ENCODE measurements around the gene PNRC1.

- TF ChIP-seq, protein P1, sequence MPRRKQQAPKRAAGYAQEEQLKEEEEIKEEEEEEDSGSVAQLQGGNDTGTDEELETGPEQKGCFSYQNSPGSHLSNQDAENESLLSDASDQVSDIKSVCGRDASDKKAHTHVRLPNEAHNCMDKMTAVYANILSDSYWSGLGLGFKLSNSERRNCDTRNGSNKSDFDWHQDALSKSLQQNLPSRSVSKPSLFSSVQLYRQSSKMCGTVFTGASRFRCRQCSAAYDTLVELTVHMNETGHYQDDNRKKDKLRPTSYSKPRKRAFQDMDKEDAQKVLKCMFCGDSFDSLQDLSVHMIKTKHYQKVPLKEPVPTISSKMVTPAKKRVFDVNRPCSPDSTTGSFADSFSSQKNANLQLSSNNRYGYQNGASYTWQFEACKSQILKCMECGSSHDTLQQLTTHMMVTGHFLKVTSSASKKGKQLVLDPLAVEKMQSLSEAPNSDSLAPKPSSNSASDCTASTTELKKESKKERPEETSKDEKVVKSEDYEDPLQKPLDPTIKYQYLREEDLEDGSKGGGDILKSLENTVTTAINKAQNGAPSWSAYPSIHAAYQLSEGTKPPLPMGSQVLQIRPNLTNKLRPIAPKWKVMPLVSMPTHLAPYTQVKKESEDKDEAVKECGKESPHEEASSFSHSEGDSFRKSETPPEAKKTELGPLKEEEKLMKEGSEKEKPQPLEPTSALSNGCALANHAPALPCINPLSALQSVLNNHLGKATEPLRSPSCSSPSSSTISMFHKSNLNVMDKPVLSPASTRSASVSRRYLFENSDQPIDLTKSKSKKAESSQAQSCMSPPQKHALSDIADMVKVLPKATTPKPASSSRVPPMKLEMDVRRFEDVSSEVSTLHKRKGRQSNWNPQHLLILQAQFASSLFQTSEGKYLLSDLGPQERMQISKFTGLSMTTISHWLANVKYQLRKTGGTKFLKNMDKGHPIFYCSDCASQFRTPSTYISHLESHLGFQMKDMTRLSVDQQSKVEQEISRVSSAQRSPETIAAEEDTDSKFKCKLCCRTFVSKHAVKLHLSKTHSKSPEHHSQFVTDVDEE (CRISPR knock-in tag; IDR thresholded peaks at IDR 0.05) = no peak
- TF ChIP-seq, protein P2, sequence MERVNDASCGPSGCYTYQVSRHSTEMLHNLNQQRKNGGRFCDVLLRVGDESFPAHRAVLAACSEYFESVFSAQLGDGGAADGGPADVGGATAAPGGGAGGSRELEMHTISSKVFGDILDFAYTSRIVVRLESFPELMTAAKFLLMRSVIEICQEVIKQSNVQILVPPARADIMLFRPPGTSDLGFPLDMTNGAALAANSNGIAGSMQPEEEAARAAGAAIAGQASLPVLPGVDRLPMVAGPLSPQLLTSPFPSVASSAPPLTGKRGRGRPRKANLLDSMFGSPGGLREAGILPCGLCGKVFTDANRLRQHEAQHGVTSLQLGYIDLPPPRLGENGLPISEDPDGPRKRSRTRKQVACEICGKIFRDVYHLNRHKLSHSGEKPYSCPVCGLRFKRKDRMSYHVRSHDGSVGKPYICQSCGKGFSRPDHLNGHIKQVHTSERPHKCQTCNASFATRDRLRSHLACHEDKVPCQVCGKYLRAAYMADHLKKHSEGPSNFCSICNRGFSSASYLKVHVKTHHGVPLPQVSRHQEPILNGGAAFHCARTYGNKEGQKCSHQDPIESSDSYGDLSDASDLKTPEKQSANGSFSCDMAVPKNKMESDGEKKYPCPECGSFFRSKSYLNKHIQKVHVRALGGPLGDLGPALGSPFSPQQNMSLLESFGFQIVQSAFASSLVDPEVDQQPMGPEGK (CRISPR knock-in tag; IDR thresholded peaks at IDR 0.05; ENCODE audit: borderline replicate concordance) = no peak
- TF ChIP-seq PPARA (CRISPR knock-in tag; IDR thresholded peaks at IDR 0.05; ENCODE audit: borderline replicate concordance) (no peak), ESRRG (CRISPR knock-in tag; IDR thresholded peaks at IDR 0.05) (no peak)
Observed at GRCh38 chr6:89118931-89119330, 38.4 kb downstream of the PNRC1 start.
